HG02678 (cell line): ENCODE results near the gene FOCAD.
"Not testable (repeated sequence)": the region's sequence is repeated elsewhere in the genome, so short reads cannot be mapped to it uniquely, and the experiment has no call there.

Experiments used
- ATAC-seq: cut with Tn5 transposase; IDR thresholded peaks from one replicate; pipeline ENCODE4 v1.9.1; 2021; ENCODE audit warnings: mild to moderate bottlenecking, moderate library complexity; ENCODE audit not compliant: unreplicated experiment

The FOCAD gene, protein sequence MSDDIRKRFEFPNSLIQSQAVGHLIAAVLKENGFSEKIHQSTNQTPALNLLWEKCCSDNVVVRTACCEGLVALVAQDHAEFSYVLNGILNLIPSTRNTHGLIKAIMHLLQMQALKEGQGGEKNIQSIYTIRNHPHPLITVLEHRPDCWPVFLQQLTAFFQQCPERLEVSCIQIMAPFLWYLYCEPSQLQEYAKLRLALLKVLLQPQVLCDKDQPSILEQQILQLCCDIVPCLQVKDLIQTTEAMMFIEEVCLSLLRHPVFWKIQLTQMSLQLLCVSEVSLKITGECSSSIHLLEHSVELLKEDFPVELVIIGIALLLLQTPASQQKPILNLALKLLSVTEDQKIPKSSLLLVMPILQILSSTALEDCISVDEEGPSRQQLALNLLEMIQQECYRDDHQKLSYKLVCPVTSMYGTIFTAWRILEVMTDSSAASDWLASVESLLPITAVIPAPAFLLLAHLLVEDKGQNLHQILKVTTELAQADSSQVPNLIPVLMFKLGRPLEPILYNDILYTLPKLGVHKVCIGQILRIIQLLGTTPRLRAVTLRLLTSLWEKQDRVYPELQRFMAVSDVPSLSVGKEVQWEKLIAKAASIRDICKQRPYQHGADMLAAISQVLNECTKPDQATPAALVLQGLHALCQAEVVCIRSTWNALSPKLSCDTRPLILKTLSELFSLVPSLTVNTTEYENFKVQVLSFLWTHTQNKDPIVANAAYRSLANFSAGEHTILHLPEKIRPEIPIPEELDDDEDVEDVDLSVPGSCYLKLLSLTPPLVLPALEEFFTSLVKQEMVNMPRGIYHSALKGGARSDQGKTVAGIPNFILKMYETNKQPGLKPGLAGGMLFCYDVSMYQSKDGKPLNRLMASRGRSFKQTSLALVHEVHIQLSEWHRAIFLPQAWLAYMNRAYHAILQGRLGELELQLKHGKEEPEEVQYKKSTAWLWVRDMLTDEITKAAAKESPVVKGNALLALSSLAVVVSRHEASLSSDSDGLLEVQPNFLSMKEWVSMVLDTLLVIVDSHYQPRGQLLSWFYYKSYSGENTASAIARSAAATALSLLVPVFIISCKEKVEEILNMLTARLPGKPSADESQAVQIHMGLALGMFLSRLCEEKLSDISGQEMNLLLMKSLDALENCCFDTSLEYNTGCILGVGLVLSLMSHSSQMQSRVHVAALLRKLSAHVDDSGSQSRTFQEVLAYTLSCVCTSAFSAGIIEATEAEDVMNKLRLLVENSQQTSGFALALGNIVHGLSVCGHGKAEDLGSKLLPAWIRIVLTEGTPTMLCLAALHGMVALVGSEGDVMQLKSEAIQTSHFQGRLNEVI (N-terminal part only)

GRCh38 chr9:20684035-20684874, at the start of gene FOCAD:
FOCAD (plus strand) TSS chr9:20684259; CDS start chr9:20715354, 31,095 bp downstream.
- ATAC-seq: peak; percentile 98

DNA sequence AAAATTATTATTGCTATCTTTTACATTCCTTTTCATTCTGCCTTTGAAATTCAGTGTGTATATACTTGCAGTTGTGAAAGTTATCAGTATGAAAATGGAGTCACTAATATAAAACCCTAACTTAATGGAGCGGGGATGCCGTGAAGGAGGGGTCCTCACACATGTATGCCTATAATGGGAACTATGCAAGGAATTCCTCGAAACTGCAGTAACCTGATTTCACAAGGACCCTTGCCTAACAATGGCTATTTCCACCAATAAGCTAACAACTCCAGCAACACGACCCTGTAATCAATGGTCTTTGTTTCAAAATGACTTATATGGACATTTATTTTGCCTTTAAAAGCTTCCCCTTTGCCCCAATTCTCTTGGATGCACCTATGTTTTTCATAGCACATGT, 49.2 kb upstream of the FOCAD start:
- no peak for ATAC-seq

DNA sequence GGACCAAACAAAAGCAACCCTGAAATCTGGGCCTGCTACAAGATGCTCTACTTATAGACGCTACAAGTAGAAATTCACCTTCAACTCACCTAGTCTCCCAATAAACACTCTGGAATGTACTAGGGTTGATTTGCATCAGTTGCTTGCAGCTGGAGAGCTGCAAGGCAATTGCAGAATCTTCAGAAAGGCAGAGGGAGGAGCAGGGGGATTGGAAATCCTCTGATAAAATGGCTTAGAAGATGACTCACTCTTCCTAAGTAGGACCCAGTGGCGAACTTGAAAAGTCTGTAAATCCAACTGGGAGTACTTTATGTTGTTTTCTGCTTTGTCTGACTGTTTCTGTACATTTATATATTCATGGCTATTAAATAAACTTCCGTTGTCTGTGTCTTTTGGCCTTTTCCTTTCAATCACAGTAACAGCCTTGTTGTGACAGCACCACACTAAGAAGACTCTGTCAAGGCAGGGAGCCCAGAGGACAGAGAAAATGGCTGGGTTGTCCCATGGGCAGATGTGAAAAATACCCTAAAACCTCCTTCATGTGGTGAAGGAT, 47.1 kb upstream of the FOCAD start:
- ATAC-seq: no peak

- peak; percentile 90 for ATAC-seq
Observed at GRCh38 chr9:20640331-20641187, 43.5 kb upstream of the FOCAD start.

DNA sequence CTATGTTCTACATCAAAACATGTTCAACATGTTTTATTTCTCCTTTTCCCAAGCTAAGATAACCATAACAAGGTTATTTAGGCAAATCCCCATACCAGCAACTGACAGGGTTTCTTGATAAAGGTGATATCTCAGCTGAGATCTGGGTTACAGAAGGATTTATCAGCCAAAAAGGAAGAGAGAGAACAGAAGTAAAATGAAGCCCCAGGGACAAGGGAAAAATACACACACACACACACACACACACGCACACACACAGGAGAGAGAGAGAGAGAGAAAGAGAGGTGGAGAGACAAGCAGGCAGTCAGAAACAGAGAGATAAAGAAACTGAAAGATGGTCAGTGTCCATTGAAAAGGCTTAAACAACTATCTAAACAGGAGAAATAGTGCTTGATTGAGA, 42.0 kb upstream of the FOCAD start:
- ATAC-seq: no peak

GRCh38 chr9:20643660-20644059, 40.4 kb upstream of the FOCAD start:
- no peak for ATAC-seq

- ATAC-seq: no peak
Observed at GRCh38 chr9:20646656-20647055, 37.4 kb upstream of the FOCAD start.

- no peak for ATAC-seq
Observed at GRCh38 chr9:20649381-20649780, 34.7 kb upstream of the FOCAD start.

DNA sequence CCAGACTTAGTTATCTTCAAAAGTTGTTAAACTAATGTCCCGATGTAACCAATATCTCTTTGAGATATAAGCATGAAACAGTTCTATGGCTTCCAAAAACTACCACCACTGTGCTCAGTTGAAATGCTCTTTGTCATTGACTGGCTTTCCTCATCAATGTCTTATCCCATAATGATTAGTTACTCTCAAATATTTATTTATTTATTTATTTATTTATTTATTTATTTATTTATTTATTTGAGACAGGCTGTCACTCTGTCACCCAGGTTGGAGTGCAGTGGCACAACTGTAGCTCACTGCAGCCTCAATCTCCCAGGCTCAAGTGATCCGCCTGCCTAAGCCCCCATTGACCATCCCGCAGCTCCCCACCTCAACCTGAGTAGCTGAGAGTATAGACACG, 33.7 kb upstream of the FOCAD start:
- ATAC-seq: no peak

DNA sequence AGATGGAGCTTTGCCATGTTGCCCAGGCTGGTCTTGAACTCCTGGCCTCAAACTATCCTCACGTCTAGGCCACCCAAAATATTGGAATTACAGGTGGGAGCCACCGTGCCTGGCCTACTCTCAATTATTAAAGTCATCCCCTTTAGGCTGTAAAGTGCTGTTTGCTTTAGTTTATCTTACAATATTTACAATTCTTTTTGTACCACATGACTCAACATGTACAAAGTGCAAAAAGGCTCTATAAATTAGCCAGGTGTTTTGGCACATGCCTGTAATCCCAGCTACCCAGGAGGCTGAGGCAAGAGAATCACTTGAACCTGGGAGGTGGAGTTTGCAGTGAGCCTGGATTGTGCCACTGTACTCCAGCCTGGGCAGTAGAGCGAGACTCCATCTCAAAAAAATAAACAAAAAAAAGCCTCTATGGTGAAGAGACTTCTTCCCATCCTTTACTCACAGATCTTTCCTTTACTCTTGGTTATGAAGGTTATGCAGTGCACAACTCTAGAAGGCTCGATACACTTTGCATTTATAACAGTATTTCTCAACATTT, 33.2 kb upstream of the FOCAD start:
- no peak for ATAC-seq

DNA sequence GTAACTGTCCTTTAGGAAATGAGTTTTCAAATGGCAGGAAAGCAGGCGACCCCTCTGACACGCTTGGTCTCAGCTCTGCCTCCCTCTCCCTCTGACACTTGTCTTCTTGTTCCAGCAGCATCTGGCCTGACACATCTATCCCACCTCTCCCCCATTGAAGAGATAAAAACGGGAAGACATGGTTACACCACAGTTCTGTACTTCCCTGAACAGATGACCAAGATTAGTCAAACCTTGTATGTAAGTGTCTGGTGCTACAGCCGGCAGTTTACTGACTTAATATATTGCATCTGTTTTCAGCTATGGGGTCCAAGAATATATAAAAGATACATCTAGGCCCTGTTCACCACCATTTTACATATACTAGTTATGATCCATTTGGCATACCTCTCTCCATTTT, 32.1 kb upstream of the FOCAD start:
- ATAC-seq: no peak

GRCh38 chr9:20658246-20658667, 25.8 kb upstream of the FOCAD start:
- ATAC-seq: not testable (repeated sequence)

DNA sequence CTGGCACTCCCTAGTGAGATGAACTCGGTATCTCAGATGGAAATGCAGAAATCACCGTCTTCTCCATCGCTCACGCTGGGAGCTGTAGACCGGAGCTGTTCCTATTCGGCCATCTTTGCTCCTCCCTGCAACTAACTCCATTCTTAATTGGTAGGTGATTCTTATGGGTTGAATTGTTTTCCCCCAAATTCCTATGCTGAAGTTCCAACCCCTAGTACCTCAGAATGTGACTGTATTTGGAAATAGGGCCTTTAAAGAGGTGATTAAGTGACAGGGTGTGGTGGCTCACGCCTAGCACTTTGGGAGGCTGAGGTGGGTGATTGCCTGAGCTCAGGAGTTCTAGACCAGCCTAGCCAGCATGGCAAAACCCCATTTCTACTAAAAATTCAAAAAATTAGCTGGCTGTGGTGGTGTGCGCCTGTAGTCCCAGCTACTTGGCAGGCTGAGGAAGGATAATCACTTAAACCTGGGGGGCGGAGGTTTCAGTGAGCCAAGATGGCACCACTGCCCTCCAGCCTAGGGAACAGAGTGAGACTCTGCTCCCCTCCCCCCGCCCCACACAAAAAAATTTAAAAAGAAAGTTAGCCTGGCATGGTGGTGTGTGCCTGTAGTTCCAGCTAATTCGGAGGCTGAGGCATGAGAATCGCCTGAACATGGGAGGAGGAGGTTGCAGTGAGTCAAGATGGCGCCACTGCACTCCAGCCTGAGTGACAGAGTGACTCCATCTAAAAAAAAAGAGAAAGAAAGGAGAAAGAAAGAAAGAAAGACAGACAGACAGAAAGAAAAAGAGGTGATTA, 25.2 kb upstream of the FOCAD start:
- ATAC-seq: no peak

DNA sequence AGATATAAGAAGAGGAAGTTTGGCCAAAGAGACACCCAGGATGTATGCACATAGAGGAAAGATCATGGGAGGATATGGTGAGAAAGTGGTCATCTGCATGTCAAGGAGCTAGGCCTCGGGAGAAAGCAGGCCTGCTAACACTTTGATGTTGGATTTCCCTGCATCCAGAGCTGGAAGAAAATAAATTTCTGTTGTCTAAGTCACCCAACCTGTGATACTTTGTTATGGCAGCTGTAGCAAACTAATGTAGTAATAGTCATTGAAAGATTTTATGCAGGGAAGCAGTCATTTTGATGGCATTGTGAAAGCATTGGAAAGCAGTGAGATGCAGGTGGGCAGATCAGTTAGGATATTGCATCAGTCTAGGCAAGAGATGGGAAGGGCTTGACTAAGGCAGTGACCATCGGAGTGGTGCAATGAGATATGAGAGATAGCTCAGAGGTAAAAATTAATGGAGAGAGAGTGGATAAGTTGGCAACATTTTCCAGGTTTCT, 24.5 kb upstream of the FOCAD start:
- ATAC-seq: no peak

DNA sequence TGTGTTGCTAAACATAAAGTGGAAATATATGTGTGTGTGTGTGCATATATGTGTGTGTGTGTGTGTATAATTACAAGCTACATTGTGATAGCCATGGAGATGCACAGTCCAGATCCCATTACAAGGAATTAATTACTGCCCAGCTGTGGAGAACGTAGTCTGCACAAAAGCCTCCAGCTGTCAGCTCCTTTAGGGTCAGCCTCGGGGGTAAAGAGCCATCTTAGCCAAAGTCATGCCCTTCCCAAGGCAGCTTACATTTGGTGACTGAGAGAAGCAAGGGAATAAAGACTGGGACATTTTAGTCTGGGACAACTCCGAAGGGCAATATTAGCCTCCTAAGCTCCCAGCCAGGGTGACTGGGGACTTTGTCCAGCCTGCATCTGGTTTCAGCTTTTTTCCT, 21.9 kb upstream of the FOCAD start:
- no peak for ATAC-seq

- no peak for ATAC-seq
Observed at GRCh38 chr9:20663133-20663532, 20.9 kb upstream of the FOCAD start.

DNA sequence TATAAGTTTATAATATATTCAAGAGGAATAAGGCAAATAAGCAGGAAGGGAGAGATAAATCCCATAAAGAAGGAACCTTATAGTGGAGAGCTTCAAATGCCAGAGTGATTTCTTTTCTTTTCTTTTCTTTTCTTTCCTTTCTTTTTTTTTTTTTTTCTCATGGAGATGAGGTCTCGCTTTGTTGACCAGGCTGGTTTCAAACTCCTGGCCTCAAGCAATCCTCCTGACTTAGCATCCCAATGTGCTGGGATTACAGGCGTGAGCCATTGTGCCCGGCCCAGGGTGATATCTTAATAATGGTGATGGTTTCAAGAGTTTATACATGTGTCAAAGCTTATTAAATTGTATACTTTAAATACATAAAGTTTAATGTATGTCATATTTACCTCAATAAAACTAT, 19.6 kb upstream of the FOCAD start:
- ATAC-seq: no peak

DNA sequence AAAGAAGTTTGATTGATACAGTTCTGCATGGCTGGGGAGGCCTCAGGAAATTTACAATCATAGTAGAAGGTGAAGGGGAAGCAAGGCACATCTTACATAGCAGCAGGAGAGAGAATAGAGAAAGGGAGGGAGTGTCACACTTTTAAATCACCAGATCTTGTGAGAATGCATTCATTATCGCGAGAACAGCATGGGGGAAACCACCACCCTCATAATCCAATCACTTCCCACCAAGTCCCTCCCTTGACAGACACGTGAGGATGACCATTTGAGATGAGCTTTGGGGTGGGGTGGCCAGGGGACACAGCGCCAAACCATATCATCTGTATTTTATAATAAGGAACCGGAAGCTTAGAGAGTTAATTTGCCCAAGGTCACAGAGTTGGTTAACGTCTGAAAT, 13.7 kb upstream of the FOCAD start:
- ATAC-seq: no peak
